GM19193 (cell line): ENCODE measurements around the gene EFNA5.

Experiments used
- POLR2A ChIP-seq: IDR thresholded peaks from 4 replicates; pipeline ENCODE4 v1.6.1; 2011; ENCODE audit not compliant: insufficient read depth, insufficient read length; ENCODE audit errors: extremely low read depth

EFNA5 gene

DNA sequence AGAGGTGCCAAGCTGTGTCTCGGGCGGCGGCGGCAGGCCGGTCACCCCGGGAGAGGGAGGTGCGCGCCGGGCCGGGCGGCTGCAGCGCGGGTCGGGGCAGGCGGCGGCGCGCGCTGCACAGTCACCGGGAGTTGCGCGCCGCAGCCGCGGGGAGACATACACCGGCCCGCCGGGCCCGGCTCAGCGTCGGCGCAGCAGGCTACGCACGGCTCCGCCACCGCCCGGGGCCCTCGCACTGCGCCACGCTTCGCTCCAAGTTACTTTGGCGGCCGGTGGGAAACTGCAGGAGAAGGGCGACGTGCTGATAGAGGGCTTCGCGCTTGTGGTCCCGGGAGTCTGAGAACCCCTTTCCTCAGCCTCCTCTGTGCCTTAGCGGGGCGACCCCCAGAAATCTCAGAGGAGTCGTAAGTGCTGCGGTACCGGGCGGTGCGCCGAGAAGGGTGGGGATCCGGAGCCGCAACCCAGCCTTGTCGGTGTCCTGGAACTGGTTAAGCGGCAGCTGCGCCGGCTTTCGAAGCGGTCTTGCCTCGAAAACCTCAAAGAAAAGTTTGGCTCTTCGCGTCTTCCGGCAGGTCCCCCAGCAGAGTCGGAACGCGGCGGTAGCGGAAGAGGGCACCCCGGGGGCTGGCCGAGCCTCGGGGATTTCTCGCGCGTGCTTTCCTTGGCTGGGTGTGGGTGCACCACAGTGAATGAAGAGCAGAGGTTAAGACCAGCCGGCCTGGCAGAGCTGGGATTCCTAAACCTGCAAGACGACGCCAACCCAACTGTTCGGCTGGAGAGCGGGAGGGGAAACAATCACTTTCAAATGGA is at the start of gene EFNA5:
TSS of gene EFNA5 (minus strand) at position 6 of the 810 bp plus-strand sequence.
- no peak for TF ChIP-seq POLR2A

DNA sequence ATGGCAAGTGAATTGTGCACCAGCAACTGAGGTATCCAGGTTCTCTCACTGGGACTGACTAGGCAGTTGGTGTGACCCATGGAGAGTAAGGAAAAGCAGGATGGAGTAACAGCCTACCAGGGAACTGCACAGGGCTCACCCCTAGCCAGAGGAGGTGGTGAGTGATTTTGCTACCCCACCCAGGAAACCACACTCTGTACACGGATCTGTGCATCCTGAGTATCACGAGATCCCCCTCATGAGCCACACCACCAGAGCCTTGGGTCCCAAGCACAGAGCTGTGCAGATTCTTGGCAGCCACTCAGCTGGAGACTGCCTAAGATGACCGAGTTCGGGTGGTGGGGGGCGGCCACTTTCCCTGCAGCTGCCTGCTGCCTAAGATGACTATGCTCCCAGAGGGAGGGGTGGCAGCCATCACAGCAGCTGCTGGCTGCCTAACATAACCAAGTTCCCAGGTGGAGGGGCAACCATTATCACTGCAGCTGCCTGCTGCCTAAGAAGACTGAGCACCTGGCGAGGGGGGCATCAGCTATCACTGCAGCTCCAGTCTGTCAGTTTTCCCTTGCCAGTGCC is 48.4 kb upstream of the EFNA5 start:
- no peak for TF ChIP-seq POLR2A

DNA sequence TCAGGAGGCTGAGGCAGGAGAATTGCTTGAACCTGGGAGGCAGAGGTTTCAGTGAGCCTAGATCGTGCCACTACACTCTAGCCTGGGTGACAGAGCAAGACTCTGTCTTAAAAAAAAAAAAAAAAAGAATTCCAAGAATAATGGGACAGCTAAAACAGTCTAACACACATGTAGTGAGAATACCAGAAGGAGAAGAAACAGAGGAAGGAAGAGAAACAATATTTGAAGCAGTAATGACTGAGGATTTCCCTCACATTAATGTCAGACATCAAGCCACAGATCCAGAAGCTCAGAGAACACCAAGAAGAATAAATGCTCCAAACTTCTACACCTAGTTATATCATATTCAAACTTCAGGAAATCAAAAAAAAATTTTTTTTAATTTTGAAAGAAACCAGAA is 47.1 kb upstream of the EFNA5 start:
- TF ChIP-seq POLR2A: no peak

DNA sequence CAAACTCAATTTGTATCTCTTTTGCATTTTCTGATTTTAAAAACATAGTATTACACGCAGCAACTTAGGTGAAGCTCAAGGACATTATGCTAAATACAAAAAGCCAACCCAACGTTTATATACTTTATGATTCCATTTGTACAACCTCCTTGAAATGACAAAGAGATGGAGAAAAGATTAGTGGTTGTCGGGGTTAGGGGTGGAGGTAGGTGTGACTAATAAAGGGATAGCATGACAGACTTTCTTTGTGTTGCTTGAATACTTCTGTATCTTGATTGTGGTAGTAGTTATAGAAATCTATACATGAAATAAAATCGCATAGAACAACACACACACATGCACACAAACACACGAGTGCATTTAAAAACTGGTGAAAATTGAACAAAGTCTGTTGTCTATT is 42.5 kb upstream of the EFNA5 start:
- TF ChIP-seq POLR2A: no peak

DNA sequence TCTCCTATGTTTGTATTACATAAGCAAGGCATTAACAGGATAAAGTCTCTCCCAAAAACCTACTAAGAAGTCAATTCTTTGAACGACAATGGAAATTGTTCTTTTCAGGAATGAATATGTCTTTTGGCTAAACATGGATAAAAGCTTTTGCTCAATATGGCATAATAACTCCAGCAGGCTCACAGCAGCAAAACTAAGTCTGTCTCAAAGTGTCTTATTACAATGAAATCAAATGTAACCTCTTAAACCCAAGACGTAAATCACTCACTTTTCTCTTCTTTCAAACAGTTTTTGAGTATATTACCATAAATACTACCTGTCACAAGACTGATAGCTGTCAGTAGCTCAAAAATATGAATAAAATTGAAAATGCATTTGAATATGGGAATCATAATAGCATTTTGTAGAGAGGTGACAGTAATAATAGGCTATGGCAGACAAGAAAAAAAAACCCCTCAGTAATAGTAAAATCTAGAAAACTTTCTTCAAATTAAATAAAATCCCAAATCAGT is 41.7 kb upstream of the EFNA5 start:
- no peak for TF ChIP-seq POLR2A

DNA sequence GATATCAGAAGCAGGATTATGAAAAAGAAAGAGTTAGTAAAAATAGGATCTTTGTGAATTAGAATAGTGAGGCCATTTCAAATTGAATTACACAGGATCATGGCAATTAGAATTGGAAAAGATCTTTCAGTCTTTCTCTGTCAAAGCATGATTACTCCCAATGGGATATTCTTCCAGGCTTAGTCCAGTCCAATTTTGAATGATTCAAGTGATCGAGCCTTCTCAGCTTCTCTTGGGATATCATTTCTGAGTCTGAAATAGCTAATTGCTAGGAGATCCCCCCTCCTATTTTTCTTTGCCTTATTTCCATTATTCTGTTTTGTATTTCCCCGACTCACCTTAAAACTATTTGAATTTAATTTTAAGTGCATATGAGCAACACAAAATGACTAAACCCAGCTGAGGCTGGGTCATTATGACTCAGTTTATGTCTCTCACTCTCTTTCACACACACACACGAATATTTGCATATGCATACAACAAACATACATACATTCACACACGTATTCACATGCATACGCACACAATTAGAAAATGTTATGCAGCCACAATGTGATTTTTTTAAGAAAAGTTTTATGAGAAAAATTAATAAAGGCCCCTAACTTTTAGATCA is 34.8 kb upstream of the EFNA5 start:
- no peak for TF ChIP-seq POLR2A

DNA sequence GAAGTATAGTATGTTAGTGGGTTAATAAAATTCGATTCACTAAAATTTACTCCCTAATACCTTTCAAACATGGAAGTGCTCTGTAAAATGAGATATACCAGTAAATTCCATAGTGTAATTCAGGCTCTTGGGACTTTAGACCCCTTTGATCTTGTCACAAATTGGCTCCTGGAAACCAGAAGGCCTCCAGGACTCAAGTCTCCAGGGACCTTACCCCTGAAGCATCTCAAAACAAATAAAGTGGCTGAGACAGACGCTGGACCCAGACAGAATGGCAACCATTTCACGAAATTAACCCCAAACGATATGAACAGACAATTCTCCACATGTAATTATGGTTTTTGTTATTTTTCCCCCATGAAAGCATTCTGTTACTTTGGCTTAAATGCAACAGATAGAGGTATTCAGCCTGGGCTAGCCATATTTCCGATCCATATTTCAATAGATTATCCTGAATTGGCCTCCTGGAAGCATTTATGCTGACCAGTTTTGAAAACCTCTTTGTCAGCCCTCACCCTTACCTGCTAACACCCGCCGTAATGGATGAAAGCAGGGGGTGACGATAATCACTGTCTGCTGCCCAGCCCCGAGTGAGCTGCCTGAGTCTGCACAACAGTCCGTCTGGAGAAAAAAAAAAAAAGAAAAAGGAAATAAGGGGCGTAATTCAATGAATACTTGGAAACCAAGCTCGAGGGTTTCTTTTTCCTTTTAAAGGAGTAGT is 34.1 kb upstream of the EFNA5 start:
- TF ChIP-seq POLR2A: no peak

DNA sequence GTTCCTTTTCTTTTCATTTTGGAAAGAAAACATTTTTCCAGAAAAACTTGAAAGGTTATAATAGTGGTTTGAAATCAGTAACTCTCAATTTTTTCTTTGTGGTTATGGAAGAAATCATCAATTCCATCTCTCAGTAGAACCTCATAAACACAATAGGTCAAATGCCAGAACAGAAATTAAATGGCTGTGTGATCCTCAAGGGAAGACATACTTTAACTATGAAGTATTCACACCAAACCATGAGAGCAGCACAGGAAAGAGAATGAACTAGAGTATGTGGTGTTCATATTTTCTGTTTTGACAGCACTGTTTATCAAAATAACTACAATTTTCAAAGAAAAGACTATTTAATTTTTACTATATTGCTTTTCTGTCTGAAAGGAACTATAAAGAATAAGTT is 29.7 kb upstream of the EFNA5 start:
- no peak for TF ChIP-seq POLR2A

DNA sequence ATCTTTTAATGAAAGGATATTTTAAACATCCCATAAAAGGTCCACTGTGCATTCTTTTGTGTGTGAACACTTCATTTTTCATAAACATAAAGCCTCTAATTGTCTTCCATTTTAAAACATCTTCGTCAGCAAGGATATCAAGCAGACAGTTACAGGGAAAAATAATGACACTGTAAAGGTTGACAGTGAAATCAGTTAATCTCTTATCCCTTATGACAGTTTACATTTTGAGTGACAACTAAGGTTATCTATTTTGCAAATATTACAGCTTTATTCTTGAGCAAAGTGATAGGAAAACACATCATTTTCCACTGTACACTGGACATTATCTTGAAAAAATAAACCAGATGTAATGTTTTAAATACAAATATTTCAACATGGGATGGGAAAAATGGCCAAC is 28.7 kb upstream of the EFNA5 start:
- no peak for TF ChIP-seq POLR2A

DNA sequence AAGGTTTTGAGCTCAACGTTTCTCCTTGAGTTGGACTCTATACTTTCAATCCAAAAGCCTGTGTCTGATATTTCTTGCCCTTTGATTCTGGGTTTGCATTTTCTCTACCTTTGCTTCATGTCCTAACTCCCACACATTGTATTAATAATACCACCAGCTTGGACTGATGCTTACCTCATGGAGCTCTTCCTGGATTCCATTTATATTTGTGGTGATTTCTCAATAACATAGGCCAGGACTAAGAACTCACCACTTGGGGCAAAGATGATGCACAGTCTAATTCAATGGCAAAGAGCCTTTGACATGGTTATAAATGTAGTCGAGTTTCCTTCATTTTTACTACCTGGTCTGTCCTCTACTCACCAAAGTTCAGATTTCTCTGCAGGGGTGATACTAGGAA is 27.5 kb upstream of the EFNA5 start:
- TF ChIP-seq POLR2A: no peak

DNA sequence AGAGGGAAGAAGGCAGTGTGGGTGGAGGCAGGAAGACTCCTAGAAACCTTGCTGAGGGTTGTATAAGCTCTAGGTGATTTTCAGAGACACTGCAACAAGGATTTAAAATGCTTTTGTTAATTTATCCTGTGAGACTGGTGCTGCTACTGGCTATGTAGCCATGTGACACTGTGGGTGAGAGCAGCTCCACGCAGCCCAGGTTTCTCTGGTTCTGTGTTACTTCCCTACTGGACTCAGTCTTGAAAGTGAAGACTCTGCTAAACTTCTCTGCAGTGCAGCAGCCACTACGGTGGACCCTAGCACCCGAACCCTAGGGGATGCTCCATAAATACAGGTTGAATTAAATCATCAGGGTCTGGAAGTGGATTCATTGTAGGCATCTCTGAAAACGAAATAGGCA is 25.8 kb upstream of the EFNA5 start:
- TF ChIP-seq POLR2A: no peak

DNA sequence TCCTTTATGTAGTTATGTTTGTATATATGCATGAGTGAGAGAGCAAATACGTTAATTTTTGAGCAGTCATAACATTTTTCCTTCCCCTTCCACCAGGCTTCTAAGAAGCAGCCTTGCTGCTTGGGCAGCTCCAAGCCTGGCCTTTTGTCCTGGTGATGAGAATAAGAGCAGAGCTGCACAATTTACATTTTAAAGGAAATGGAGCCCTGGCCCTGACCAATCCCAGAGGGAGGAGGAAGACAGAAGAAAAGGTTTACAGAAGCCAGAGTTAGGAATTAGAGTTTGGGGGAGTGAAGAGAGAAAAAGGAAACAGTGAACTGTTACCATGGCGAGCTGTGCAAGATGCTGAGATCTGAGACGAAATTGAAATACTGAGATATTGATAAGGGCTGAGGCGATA is 25.3 kb upstream of the EFNA5 start:
- TF ChIP-seq POLR2A: no peak

DNA sequence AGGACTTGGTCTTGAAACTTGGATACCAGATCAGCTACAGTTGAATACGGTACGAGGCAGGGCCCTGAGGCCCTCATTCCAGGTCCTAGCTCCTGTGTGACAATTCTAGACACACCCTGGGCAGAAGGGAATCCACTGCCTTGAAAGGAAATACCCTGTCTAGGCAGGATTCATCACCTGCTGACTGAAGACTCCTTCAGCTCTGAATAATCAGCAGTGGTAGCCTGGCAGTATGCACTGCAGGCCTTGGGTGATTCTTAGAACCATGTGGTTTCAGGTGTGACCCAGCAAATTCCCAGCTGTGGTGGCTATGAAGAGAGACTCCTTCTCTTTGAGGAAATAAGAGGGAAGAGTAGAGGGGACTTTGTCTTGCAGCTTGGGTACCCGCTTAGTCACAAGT is 17.2 kb upstream of the EFNA5 start:
- no peak for TF ChIP-seq POLR2A

DNA sequence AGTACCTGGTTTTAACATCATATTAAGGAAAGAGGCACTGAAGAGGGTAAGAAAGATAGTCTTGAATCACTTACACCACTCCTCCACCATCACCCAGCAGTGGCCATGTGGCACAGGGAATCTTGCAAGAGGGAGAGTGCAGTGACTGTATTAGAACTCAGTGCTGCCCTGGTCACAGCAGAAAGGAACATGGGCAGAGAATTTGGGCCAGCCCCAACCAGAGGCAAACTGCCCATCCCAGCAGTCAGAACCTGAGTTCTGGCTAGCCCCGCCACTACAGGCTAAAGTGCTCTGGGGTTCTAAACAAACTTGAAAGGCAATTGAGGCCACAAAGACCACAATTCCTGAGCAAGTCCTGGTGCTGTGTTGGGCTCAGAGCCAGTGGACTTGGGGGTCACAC is 16.7 kb upstream of the EFNA5 start:
- TF ChIP-seq POLR2A: no peak

DNA sequence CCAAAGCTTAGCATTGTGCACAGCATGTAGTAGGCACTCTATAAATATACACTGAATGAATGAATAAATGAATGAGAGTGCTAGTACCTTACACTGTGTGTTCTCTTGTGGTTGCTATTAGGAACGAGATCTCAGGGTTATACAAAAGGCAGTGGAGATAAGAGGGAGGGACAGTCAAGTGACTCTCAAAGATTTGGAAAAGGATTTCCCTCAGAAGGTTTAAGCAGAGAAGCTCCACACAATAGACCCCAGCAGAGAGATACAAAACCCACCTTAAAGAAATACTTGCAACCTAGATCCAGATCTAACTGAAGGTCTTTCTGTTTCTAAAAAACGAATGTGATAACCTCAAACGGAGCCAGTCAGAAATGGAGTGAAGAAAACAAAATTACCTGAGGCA is 11.8 kb upstream of the EFNA5 start:
- TF ChIP-seq POLR2A: no peak
